HL-60 (cell line): Measurements from ENCODE around the gene GPD1.
A peak's percentile ranks its signal among the peaks of the same experiment; 100 is the strongest.

Experiments used
- DNase-seq, 2 experiments: peaks; one replicate each; pipeline ENCODE4 v3.0.0-alpha.2; 2010 to 2020; ENCODE audit warnings: low read depth in 1 of 2, low spot score in 1 of 2
- H3K27ac ChIP-seq: fragments of 250-450 bp; sonication (Bioruptor Pico); replicated peaks from 2 replicates; pipeline ENCODE4 v1.5.1; 2020; ENCODE audit warnings: mild to moderate bottlenecking, moderate library complexity
- H3K27me3 ChIP-seq: fragments of 250-450 bp; sonication (Bioruptor Pico); 2 replicates; pipeline ENCODE4 v1.5.1; 2021; ENCODE audit warnings: mild to moderate bottlenecking, moderate library complexity; ENCODE audit not compliant: insufficient read depth, poor library complexity, severe bottlenecking
- H3K4me3 ChIP-seq: replicated peaks from 2 replicates; pipeline ENCODE4 v1.5.1; 2011; ENCODE audit warnings: mild to moderate bottlenecking, control low read depth, low read length; ENCODE audit not compliant: insufficient read depth
- CTCF ChIP-seq: IDR thresholded peaks from one replicate; pipeline ENCODE4 v1.5.1; 2011; ENCODE audit warnings: low read length, control low read depth, inconsistent platforms; ENCODE audit not compliant: insufficient read depth
- GABPA ChIP-seq: IDR thresholded peaks from 2 replicates; pipeline ENCODE4 v1.6.1; 2012; ENCODE audit warnings: low read depth
- POLR2AphosphoS5 ChIP-seq: IDR thresholded peaks from 2 replicates; pipeline ENCODE4 v1.6.1; 2012; ENCODE audit warnings: low read depth
- REST ChIP-seq: IDR thresholded peaks from 2 replicates; pipeline ENCODE4 v1.6.1; 2012; ENCODE audit warnings: low read depth; ENCODE audit not compliant: insufficient replicate concordance
- SPI1 ChIP-seq: IDR thresholded peaks from 2 replicates; pipeline ENCODE4 v1.6.1; 2012; ENCODE audit warnings: low read depth, mild to moderate bottlenecking, borderline replicate concordance
- long read RNA-seq: library from polyadenylated mRNA; unstranded; transcript quantifications from one replicate; pipeline ENCODE4 v2.0.0, GENCODE V29; 2020

The GPD1 gene
- long read RNA-seq = 0 reads

GRCh38 chr12:50103767-50104321, at the start of gene GPD1:
GPD1 (plus strand) TSS chr12:50104008; CDS start chr12:50104051, 43 bp downstream.
- Histone ChIP-seq H3K4me3 (no peak within 1 kb of the TSS), H3K27me3 (no peaks in the 10 kb centered on the region), H3K27ac (no peak within 1 kb of the TSS)
- no peak for TF ChIP-seq GABPA
- no peak for TF ChIP-seq REST
- no peak for TF ChIP-seq CTCF
- no peak for TF ChIP-seq POLR2AphosphoS5
- no peak for TF ChIP-seq SPI1
- no peak for DNase-seq

GRCh38 chr12:50055831-50056638, 47.8 kb upstream of the GPD1 start:
- DNase-seq = peak in 1 of 2 experiments; percentile 55
- H3K27me3 ChIP-seq = peaks cover 2% of the 10 kb centered on the region
- H3K4me3 ChIP-seq = no peak overlapping the region
- H3K27ac ChIP-seq = no peak overlapping the region
- TF ChIP-seq CTCF (peak; percentile 99), REST (peak; percentile 73), GABPA (no peak)

GRCh38 chr12:50056639-50056976, 47.2 kb upstream of the GPD1 start:
- peak overlapping the region; percentile 55; the same call in 1 of the 2 replicates for H3K4me3 ChIP-seq
- no peak for TF ChIP-seq CTCF
- TF ChIP-seq REST = no peak
- TF ChIP-seq GABPA = no peak
- no peak for TF ChIP-seq SPI1
- TF ChIP-seq POLR2AphosphoS5 = no peak
- no peak for DNase-seq
- no peak overlapping the region for H3K27ac ChIP-seq
- peaks cover 2% of the 10 kb centered on the region for H3K27me3 ChIP-seq
